ENCODE data around the gene TCP1.

GRCh38 chr6:159806021-159806458 is 16.6 kb upstream of the TCP1 start:
- TF ChIP-seq POLR2A (IDR thresholded peaks at IDR 0.05) (no peak), CTCF (IDR thresholded peaks at IDR 0.05) (no peak)

Measured in breast epithelium (tissue), 3 donors.